ENCODE results near the gene ATP2B2. TPM values are rescaled to one million over a fixed set of nuclear protein-coding genes. Genes with fewer than 3 reads are reported as not detected.

The ATP2B2 gene
- total and polyA plus RNA-seq, 10 of the 15 experiments (the other 5 are each of a cell fraction or from before 2014, with no cell fraction given): 0.04 TPM; not detected in 9

DNA sequence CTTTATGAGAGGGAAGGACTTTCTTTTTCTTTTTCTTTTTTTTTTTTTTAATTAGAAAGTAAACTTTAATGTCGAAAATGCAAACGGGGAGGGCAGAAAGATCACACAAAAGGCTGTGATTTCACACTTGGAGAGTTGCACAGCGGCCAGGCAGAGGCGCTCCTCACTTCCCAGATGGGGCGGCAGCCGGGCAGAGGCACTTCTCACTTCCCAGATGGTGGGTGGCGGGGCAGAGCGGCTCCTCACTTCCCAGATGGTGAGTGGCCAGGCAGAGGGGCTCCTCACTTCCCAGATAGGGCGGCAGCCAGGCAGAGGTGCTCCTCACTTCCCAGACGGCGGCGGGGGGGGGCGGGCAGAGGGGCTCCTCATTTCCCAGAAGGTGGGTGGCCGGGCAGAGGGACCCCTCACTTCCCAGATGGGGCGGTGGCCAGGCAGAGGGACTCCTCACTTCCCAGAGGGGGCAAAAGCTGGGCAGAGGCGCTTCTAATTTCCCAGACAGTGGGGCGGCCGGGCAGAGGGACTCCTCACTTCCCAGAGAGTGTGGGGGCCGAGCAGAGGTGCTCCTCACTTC, 88.6 kb downstream of the ATP2B2 start (continued):
- TF ChIP-seq, protein P1, sequence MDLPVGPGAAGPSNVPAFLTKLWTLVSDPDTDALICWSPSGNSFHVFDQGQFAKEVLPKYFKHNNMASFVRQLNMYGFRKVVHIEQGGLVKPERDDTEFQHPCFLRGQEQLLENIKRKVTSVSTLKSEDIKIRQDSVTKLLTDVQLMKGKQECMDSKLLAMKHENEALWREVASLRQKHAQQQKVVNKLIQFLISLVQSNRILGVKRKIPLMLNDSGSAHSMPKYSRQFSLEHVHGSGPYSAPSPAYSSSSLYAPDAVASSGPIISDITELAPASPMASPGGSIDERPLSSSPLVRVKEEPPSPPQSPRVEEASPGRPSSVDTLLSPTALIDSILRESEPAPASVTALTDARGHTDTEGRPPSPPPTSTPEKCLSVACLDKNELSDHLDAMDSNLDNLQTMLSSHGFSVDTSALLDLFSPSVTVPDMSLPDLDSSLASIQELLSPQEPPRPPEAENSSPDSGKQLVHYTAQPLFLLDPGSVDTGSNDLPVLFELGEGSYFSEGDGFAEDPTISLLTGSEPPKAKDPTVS (IDR thresholded peaks at IDR 0.05; ENCODE audit: low read depth, low read length): no peak
- no peak for TF ChIP-seq NFXL1 (IDR thresholded peaks at IDR 0.05; ENCODE audit: borderline replicate concordance)
- no peak for TF ChIP-seq EED (IDR thresholded peaks at IDR 0.05; ENCODE audit: low read depth)
- TF ChIP-seq MXI1 (IDR thresholded peaks at IDR 0.05; ENCODE audit: low read depth, low read length): no peak

DNA sequence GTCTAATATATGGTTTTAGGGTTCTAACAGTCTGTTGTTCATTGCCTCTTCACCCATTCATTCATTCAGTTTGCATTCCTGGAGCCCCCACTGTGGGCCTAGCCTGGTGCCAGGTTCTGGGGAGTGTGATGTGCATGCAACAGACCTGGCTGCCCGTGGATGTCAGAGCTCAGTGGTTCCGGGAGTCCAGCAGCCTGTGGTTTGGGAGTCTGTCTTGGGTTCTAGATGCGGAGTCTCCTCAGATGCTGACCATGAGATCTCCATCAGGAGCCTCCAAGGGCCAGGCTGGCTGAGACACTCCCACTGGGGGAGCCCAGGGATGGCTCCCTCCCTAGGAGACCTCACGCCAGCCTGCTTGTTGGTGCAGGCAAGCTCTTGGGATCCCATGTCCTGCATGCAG, 92.3 kb downstream of the ATP2B2 start:
- ChIA-PET CTCF (no interaction called here), RAD21 (ENCODE audit: unreplicated experiment) (no interaction called here), SMC1A (ENCODE audit: uncharacterized antibody, unreplicated experiment) (no interaction called here), POLR2A (interaction anchor here (0.6 kb wide), 1 partner anchor 1228 kb away, joined by 4 read pairs; no protein-coding TSS in a partner anchor)
- intact Hi-C loops (cut with micrococcal nuclease; ENCODE audit: unreplicated experiment) (no loop called here), in situ Hi-C loops (cut with MboI) (no loop called here)
- H3K4me2 ChIP-seq (ENCODE audit: control insufficient read depth, insufficient read depth): no peak overlapping the region
- H3K36me3 ChIP-seq (ENCODE audit: control insufficient read depth in 2 of 2, insufficient read depth in 2 of 2, low read length in 1 of 2): no peaks in the 10 kb centered on the region
- H3K9me3 ChIP-seq (replicated peaks; ENCODE audit: control insufficient read depth, insufficient read depth, low read length): no peaks in the 10 kb centered on the region
- WGBS (ENCODE audit: insufficient coverage, insufficient replicate concordance, low lambda C conversion rate, missing lambda C conversion rate): 10% methylated on average over 4 of the region's 4 CpGs
- BruUV-seq (replicated peaks): no TSS peak
- no peak overlapping the region for H2AFZ ChIP-seq (ENCODE audit: control insufficient read depth, low read depth, low read length)
- no peaks in the 10 kb centered on the region for H3K79me2 ChIP-seq (ENCODE audit: control insufficient read depth, insufficient read depth, low read length)
- no peak for DNase-seq (ENCODE audit: low read depth, low spot score)
- no peaks in the 10 kb centered on the region for H4K20me1 ChIP-seq (ENCODE audit: control insufficient read depth, insufficient read depth)
- H3K4me1 ChIP-seq (ENCODE audit: control insufficient read depth, insufficient read depth, low read length): no peaks in the 10 kb centered on the region
- FAIRE-seq: no peak
- ATAC-seq: no peak
- H3K27me3 ChIP-seq (replicated peaks in 1 of 2; ENCODE audit: control insufficient read depth in 2 of 2, insufficient read depth in 2 of 2, low read length in 1 of 2): peaks cover 0 to 5% of the 10 kb centered on the region in 2 experiments; a peak in 2 of 4 replicates
- no peak overlapping the region for H3K4me3 ChIP-seq
- no peak overlapping the region for H3K9ac ChIP-seq (ENCODE audit: control insufficient read depth, insufficient read depth, low read length)
- no peak overlapping the region for H3K27ac ChIP-seq (ENCODE audit: control insufficient read depth, insufficient read depth)
- TF ChIP-seq, protein P2, sequence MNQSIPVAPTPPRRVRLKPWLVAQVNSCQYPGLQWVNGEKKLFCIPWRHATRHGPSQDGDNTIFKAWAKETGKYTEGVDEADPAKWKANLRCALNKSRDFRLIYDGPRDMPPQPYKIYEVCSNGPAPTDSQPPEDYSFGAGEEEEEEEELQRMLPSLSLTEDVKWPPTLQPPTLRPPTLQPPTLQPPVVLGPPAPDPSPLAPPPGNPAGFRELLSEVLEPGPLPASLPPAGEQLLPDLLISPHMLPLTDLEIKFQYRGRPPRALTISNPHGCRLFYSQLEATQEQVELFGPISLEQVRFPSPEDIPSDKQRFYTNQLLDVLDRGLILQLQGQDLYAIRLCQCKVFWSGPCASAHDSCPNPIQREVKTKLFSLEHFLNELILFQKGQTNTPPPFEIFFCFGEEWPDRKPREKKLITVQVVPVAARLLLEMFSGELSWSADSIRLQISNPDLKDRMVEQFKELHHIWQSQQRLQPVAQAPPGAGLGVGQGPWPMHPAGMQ (IDR thresholded peaks at IDR 0.05; ENCODE audit: borderline replicate concordance): no peak
- TF ChIP-seq SREBF1 (IDR thresholded peaks at IDR 0.05; ENCODE audit: low read length) (no peak), POLR2AphosphoS2 (IDR thresholded peaks at IDR 0.05; ENCODE audit: low read depth, low read length) (no peak), IRF4 (IDR thresholded peaks at IDR 0.05; ENCODE audit: low read depth, low read length) (no peak), RBBP5 (conservative IDR thresholded peaks at IDR 0.05) (no peak), HDGF (IDR thresholded peaks at IDR 0.05) (no peak), TCF3 (IDR thresholded peaks at IDR 0.05; ENCODE audit: borderline replicate concordance, insufficient read depth, low read depth, low read length) (no peak), CHD1 (IDR thresholded peaks at IDR 0.05; ENCODE audit: low read depth, low read length) (no peak), MXI1 (IDR thresholded peaks at IDR 0.05; ENCODE audit: low read depth, low read length) (no peak)
- TF ChIP-seq, protein P3, sequence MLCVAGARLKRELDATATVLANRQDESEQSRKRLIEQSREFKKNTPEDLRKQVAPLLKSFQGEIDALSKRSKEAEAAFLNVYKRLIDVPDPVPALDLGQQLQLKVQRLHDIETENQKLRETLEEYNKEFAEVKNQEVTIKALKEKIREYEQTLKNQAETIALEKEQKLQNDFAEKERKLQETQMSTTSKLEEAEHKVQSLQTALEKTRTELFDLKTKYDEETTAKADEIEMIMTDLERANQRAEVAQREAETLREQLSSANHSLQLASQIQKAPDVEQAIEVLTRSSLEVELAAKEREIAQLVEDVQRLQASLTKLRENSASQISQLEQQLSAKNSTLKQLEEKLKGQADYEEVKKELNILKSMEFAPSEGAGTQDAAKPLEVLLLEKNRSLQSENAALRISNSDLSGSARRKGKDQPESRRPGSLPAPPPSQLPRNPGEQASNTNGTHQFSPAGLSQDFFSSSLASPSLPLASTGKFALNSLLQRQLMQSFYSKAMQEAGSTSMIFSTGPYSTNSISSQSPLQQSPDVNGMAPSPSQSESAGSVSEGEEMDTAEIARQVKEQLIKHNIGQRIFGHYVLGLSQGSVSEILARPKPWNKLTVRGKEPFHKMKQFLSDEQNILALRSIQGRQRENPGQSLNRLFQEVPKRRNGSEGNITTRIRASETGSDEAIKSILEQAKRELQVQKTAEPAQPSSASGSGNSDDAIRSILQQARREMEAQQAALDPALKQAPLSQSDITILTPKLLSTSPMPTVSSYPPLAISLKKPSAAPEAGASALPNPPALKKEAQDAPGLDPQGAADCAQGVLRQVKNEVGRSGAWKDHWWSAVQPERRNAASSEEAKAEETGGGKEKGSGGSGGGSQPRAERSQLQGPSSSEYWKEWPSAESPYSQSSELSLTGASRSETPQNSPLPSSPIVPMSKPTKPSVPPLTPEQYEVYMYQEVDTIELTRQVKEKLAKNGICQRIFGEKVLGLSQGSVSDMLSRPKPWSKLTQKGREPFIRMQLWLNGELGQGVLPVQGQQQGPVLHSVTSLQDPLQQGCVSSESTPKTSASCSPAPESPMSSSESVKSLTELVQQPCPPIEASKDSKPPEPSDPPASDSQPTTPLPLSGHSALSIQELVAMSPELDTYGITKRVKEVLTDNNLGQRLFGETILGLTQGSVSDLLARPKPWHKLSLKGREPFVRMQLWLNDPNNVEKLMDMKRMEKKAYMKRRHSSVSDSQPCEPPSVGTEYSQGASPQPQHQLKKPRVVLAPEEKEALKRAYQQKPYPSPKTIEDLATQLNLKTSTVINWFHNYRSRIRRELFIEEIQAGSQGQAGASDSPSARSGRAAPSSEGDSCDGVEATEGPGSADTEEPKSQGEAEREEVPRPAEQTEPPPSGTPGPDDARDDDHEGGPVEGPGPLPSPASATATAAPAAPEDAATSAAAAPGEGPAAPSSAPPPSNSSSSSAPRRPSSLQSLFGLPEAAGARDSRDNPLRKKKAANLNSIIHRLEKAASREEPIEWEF (IDR thresholded peaks at IDR 0.05; ENCODE audit: insufficient replicate concordance, low read depth, low read length): no peak
